HG03457 (cell line): ENCODE measurements around the gene TDRD7.

Source experiments
- ATAC-seq: cut with Tn5 transposase; IDR thresholded peaks from one replicate; pipeline ENCODE4 v1.9.1; 2021; ENCODE audit warnings: moderate number of reproducible peaks; ENCODE audit not compliant: unreplicated experiment

Gene TDRD7

DNA sequence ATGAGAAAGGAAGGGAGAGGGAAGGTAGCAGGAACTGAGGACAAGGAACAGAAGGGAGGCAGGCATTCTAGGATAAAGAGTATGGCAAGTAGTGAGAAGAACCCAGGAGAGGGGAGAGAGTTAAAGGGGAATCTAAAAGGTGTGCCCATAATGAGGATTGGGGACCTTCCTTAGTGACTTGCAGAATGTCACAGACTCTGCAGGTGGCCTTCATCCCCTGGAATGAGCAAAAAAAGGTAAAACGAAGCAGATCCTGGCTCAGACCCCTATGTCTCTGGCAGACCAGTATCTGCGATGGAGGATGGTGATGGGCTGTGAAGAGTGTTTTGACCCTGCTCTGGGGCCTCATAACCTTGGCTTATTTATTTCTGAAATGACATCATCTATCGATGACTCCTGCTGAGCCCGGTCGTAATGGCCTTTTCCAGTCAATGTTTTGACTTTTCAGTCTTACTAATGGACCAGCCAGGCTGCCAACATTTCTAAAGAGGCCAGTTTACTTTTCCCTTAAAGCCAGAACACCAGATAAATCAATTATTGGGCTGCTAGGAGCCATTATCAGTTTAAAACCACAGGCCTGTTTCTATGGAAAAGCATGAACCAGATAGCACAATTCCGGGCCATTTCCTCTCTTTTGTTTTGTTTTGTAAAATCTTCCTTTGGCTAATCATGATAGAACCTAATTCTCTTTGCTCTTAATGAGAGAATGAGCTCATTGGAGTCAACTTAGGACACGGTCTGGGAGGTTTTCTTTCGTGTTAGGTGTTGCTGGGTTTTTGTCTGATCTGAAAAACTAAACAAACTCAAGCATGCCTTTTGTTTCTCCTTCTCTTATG lies 92.7 kb downstream of the TDRD7 start:
- ATAC-seq, result no peak

DNA sequence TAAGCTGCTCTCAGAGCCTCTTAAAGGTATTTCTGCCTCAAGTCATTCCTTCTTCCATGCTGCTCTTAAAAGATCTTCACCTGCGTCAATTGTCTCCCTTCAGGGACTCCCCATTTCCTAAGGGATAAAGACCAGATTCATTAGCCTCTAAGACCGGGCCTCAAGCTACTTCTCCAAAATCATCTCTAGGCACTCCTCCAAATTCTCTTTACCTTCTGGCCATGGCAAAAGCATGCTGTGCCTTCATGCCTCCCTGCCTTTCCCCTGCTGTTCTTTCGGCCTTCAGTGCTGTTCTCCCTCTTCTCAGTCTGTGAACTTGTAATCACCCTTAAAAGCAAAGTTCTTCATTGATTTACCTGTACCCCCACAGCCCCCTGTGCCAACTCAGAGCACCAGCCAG lies 93.9 kb downstream of the TDRD7 start:
- ATAC-seq, result no peak

DNA sequence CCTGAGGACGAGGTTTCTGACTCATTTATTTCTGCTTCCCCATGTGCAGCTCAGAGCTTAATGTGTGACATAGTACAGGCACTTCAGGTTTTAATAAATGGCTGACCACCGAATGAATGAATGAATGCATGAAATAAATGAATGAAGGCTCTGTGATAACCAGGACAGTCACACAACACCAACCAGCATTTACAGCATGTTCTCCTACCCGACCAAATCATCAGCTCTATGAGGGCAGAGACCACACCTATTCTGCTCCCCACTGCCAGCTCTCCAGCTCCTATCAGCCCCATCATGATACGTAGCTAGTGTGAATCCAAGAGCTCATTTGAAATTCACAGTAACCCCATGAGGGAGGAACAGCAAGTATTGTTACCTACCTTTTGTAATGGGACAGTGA lies 94.4 kb downstream of the TDRD7 start:
- ATAC-seq, result no peak

DNA sequence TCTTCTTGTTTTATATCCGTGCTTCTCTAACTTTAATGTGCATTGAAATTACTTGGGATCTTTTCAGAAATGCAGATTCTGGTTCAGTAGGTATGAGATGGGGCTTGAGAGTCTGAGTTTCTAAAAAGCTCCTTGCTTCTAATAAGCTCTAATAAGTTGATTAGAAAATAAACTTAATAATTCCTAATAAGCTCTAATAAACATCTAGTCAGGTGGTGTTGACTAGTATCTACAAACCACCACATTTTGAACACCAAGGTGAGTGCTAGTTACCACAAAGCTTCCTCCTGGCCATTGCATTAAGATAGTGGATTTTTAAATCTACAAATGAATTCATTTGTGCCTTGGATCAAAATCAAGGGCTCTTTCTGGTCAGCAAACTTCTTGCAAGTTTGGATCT lies 94.9 kb downstream of the TDRD7 start:
- no peak for ATAC-seq

DNA sequence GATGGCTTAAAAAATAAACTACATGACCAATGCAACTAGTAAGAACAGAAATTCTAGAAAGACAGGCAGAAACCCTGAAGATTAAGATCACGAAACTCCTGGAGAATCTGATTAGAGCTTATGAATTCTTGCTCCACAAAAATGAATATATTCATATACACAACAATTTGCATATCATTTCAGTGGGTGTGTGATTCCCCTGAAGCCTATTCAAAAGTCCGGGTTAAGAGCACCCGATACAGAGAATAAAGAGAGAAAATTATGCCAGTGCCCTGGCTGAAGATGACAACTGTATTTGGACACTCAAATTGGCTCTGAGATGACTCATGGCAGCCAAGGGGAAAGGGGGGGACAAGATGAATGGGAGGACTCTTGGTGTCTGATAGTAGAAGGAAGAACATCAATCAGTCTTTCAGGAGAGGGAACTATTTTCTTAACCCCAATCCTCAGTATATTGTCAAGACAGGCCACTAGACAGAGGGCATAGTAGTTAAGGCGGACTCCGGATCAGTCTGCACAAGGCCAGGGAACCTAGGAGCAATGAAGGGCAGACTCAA lies 95.6 kb downstream of the TDRD7 start:
- no peak for ATAC-seq

DNA sequence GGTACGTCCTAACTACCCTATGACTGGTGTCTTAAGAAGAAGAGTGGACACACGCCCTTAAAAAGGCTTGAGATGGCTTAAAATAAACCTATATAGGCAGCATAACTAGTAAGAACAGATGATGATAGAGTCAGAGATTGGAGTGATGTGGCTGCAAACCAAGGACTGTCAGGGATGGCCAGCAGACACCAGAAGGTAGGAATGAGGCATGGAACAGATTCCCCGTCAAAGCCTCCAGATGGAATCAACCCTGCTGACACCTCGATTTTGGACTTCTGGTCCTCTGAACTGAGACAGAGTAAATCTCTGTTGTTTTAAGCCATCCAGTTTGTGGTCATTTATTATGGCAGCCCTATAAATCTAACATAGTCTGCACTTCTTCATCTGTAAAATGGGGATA lies 97.0 kb downstream of the TDRD7 start:
- no peak for ATAC-seq

DNA sequence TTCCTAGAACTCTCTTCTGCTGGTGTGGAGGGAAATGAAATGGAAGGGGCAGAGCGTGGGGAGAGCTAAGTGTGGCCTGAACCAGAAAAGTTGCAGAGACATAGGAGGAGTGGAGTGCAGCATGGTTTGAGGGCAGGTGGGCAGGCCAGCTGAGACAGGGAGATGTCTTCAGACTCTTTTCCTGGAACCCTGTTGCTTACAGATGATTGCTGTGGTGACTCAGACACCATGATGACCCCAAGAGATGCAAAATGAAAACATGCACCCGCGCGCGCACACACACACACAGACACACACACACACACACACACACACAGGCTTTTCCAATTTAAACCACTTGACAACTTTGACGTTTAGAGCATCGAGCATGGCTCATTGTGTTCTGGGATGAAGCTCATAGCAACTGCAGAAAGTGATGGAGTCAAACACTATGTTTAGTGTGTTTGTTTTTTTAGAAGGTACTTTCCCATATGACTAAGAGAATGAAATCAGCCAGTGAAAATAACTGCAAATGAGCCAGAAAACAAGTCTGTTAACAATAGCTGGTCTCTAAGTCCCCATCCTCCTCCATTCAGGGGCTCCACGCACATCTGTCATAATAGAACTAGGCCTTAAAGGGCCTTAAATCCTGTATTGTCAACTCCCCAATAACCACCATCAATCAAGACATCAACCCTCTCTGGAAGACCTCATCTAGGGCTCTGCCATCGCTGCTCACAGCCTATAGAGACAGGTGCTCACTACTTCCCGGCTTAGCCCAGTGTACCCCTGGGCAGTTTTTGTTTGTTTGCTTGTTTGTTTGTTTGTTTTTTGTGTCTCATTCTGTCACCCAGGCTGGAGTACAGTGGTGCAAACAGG lies 99.1 kb downstream of the TDRD7 start:
- no peak for ATAC-seq

DNA sequence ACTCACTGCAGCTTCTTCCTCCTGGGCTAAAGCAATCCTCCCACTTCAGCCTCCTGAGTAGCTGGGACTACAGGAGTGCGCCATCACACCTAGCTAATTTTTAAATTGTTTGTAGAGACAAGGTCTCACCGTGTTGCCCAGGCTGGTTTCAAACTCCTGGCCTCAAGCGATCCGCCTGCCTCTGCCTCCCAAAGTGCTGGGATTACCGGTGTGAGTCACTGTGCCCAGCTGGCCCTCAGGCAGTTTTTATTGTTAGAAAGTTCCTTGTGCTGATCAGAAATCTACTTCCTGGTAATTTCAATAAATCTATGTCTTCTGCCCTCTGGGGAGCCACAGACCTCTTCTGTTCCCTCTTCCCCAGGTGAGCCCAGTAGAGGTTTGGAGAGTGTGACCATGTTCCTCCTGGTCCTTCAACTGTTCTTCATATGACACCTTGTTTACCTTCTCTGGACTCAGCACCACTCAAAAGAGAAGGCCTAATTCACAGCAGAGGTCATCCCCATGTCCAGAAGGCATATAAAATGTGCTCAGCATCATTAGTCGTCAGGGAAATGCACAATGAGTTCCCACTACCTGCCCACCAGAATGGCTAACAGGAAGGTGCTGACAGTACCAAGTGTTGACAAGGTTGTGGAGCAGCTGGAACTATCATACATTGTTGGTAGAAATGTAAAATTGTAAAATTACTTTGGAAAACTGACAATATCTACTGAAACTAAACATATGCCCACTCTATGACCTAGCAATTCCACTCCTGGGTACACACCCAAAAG lies 99.9 kb downstream of the TDRD7 start:
- no peak for ATAC-seq

DNA sequence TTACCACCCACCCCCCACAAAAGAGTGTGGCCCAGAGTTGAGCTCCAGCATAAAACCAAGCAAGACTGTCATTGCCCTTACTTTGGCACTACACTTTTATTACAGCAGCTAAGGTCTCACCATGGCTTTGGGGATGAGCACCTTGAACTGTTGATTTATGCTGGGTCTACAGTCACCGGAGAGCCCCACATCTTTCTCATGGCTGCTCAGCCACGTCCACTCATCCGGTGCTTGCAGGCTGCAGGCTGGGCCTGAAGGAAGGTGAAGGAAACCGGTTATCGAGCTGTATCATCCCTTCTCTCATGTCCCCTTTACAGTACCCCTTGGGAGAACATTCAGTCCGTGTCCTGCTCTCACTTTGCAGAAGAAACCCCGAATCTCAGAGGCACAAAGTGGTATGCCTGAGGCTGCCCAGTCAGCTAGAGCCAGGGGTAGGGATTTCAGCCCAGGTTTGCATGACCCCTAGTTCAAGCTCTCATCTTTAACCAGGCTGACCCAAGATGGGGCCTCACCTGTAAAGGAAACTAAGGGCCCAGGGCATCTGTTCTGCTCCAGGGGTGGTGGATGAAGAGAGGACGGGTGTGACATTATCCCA lies 101.2 kb downstream of the TDRD7 start:
- ATAC-seq, result no peak

DNA sequence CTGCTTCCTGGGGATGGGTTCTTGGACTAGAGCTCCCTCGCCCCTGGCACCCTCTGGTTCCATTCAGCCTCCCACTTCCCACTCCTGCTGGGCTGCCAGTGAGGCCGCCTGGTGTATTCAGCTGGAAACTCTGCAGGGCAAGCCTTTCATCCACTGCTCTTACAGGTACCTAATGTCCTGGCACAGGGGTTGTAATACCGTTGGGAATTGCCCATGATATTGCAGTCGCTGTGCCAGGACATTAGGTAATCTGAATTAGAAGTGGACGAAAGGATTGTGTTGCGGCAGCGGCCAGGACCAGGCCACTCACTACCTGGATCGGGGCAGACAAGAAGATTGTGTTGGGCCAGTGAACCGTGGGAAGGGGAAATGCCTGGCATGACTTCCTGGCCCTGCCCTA lies 102.6 kb downstream of the TDRD7 start:
- ATAC-seq, result no peak

DNA sequence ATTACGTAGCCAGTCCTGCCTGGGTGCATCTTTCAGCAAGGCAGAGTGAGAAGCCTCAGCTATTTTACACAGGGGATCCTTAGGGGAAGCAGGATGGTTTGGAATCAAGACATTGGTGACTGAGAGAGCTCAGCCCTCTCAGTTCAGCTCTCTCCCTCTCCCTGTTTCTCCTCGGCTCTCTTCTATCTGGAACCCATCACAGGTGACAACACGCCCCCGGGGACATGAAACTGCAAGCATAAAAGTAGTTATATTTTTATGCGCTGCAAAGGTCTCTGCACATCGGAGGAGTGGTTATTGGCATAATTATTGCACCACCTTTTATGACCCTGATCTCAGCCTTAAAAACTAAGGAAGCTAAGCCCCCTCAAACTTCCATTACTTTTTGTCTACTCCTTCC lies 103.8 kb downstream of the TDRD7 start:
- no peak for ATAC-seq

DNA sequence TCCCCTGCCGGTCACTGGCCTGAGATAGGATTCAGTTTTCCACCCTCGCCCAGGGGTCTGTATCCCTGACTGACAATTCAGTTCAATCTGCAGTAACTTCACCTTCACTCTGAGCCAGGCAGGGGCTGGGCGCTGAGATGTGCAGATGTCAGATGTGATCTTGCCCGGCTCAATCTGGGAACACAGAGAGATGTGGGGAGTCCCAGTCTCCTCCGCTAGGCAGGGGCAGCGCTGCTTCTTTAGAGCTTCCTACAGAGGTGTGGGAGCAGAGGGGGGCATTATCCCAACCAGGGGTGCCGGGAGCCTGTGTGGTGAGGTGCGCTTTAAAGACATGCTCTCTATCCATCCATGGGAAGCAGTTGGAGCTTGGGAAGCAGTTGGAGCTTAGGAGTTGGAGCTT lies 104.2 kb downstream of the TDRD7 start:
- no peak for ATAC-seq

DNA sequence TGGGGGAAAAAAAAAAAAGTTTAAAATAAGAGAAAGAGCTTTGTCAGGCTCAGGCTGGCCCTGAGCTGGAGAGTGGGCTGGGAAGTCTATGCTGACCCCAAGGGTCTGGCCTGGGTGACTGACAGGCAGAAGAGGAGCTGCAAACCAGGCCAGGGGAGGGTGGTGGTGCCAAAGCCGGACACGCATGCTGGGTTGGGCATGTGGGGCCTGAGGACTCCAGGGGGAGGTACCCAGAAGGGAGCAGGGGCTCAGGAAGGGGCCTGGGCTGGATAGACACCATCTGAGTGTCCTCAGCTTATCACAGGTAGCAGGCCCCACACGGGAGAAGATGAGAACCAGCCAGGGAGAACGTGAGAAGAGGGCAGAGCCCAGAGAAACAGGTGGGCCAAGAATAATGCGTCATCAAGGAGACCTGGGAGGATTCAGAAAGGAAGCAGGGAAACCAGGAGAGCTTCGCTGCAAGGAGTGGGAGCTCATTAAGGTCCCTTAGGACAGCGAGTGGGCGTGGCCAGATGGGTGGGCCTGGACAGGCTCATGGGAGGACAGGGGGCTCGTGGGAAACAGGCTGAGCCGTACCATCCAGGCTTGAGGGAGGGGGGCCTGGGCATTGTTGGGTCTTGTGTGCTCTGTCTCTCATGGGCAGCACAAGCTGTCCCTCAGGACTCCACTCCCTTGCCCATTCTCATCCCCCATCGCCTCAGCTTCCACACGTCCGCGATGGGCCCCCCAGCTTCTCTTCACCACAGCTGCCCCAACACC lies 105.6 kb downstream of the TDRD7 start:
- ATAC-seq, result no peak

DNA sequence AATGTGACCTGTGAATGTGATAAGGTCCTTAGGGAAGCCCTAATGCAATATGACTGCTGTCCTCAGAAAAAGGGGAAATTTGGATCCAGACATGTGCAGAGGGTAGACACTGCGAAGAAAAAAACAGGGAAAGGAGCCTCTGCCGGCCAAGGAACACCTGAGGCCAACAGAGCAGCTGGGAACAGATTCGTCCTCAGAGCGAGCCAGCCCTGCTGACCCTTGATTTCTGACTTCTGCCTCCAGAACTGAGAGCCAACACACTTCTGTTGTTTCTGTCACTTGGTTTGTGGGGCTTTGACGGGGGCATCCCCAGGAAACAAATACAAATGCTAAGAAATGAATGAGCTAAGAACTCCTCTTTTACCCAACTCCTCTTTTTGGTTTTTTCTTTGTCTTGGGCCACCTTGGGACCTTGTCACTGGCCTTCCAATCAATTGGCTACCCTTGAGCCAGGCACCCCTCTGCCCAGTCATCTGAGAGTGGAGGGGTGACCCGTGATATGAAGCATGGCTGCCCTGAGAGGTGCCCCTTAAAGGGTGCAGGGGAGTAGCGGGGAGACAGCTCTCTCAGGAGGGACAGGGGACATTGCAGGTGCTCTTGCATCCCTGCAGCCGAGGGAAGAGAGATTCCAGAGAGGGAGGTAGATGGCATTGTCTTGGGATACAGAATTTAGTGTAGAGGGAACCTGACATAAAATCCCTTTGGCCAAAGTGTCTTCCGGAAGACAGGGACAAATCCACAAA lies 106.4 kb downstream of the TDRD7 start:
- ATAC-seq, result no peak

DNA sequence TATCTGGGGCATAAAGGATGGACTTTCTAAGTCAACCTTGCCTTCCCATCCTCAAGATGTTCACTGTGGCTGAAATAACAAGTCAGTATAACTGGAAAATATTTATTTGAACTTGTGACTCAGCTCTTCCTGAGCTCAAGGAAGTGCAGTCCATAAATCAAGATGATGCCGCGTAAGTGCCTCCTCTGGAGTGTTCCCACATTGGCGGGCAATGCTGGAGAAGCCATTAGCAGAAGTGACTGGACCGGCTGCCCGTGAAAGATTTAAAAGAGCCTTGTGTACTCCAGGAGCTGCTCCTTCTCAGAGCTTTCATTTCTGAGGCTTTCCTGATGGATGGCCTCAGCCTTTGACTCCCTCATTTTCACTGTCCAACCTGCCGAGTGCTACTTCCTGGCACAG lies 107.0 kb downstream of the TDRD7 start:
- ATAC-seq, result no peak

DNA sequence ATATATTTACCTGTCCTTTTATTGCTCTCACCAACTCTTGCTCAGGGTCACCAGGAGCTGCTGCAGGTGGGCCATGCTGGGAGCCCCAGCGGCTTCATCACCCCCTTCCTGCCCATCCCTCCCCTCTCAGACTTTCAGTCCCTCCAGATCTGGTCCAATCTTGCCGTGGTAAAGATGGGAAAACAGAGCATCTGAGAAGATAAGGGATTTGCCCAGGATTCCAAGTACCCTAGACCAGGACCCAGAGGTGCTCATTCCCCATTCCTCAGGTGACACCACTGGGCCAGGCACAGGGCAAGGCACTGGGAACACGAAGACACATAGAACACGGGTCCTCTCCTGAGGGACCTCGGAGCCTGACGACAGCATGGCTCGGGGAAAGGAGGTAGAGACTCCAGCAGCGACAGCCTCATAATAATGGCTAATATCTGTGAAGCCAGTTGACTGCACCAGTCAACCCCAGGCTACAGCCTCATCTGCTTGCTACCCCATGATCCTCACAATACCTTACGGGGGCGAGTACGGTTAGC lies 107.6 kb downstream of the TDRD7 start:
- no peak for ATAC-seq

DNA sequence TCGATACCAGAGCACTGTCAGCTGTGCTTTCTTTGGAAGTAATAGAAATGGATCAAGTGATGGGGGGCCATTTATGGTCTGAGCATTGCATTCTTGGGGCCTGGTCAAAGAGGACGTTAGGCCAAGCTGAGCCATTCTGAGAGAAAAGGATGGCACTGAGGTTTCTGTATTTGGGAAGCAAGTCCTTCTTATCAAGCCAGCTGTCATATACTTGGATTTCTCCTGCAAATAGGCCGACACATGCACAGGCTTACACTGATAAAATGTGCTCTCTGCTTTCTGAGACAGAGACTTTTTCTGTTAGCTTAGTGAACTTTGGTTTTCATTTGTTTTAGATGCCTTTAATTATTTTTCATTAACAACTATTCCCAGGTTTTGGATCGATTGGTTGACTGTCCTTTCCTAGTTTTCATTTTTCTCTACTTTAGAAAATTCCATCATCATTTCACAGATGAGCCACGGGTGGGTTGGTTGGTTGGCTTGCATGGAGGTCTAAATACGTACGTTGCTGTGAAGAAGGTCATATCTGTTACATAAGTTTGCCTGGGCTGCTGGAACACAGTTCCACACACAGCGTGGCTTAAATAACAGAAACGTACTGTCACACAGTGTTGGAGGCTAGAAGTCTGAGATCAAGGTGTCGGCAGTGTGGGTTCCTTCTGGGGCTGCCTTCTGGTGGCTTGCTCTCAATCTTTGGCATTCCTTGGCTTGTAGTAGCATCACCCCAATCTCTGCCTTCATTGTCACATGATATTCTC lies 109.9 kb downstream of the TDRD7 start:
- ATAC-seq, result no peak

DNA sequence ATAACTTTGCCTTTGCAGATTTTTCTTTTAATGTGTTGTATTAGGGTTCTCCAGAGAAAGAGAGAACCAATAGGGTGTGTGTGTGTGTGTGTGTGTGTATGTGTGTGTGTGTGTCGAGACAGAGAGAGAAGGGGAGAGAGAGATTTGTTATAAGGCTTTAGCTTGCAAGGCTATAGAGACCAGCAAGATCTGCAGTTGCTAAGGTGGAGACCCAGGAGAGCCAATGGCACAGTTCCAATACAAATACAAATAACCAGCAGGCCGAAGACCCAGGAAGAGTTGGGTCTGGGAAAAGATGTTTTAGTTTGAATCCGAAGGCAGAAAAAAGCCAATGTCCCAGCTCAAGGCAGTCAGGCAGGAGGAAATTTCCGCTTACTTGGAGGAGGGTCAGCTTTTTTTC lies 112.5 kb downstream of the TDRD7 start:
- no peak for ATAC-seq
